IMR-90 (cell line): Measurements from ENCODE around the gene ITGA6. TPM values are rescaled to one million over a fixed set of nuclear protein-coding genes. Genes with fewer than 3 reads are reported as not detected.
A peak's percentile ranks its signal among the peaks of the same experiment; 100 is the strongest.

Source experiments
- ATAC-seq: fragments of 200-7000 bp; cut with Tn5 transposase; 2 replicates; pipeline ENCODE4 v1.9.1; 2020; ENCODE audit warnings: low read depth, mild to moderate bottlenecking, moderate library complexity
- BruUV-seq: library from RNA; stranded (reverse); fragments of 400-500 nt; replicated peaks from 2 replicates; lab custom pipeline; 2021; lab: Mats Ljungman, UMichigan
- CTCF ChIA-PET: fragments of 300-600 bp; formaldehyde crosslinking; extraction: SDS; loops from one replicate; lab custom pipeline; 2021; ENCODE audit warnings: antibody characterized with exemption; lab: Yijun Ruan, JAX
- POLR2A ChIA-PET: fragments of 300-600 bp; sonication (Branson Sonifier 250); formaldehyde crosslinking; loops from one replicate; lab custom pipeline; 2022; ENCODE audit warnings: antibody characterized with exemption; ENCODE audit not compliant: unreplicated experiment; lab: Charles Lee
- DNase-seq: peaks from one replicate; pipeline ENCODE4 v3.0.0; 2013
- H2AFZ ChIP-seq: replicated peaks from 2 replicates; pipeline ENCODE3; 2013; ENCODE audit warnings: low read length, mild to moderate bottlenecking; ENCODE audit not compliant: poor library complexity
- H2AK5ac ChIP-seq: 2 replicates; pipeline ENCODE4 v1.6.1; 2013; ENCODE audit warnings: low read depth, low read length, inconsistent platforms
- H2AK9ac ChIP-seq: replicated peaks from 2 replicates; pipeline ENCODE3; 2013; ENCODE audit warnings: mild to moderate bottlenecking, low read depth, low read length, moderate library complexity; ENCODE audit not compliant: poor library complexity
- H2BK120ac ChIP-seq: 2 replicates; pipeline ENCODE4 v1.6.1; 2013; ENCODE audit warnings: low read depth, low read length, inconsistent platforms
- H2BK15ac ChIP-seq: 3 replicates; pipeline ENCODE4 v1.6.1; 2013; ENCODE audit warnings: low read depth, low read length, inconsistent platforms
- H2BK20ac ChIP-seq: 2 replicates; pipeline ENCODE4 v1.6.1; 2013; ENCODE audit warnings: low read depth, mild to moderate bottlenecking, inconsistent platforms, low read length, moderate library complexity
- H2BK5ac ChIP-seq: 2 replicates; pipeline ENCODE4 v1.6.1; 2013; ENCODE audit warnings: mild to moderate bottlenecking, low read depth, low read length, inconsistent platforms; ENCODE audit not compliant: poor library complexity, severe bottlenecking
- H3K14ac ChIP-seq: replicated peaks from 2 replicates; pipeline ENCODE4 v1.6.1; 2013; ENCODE audit warnings: low read depth, low read length, inconsistent platforms
- H3K18ac ChIP-seq: 2 replicates; pipeline ENCODE4 v1.6.1; 2013; ENCODE audit warnings: low read depth, low read length, control low read depth
- H3K23ac ChIP-seq: 2 replicates; pipeline ENCODE4 v1.6.1; 2013; ENCODE audit warnings: low read depth, low read length, inconsistent platforms
- H3K27ac ChIP-seq: 2 replicates; pipeline ENCODE4 v1.5.1; 2013; ENCODE audit warnings: mild to moderate bottlenecking, control low read depth, low read length; ENCODE audit not compliant: insufficient read depth
- H3K27me3 ChIP-seq: 2 replicates; pipeline ENCODE4 v1.6.1; 2013; ENCODE audit warnings: low read length; ENCODE audit not compliant: control insufficient read depth, insufficient read depth
- H3K36me3 ChIP-seq: 2 replicates; pipeline ENCODE4 v1.6.1; 2013; ENCODE audit warnings: low read length, mixed read lengths; ENCODE audit not compliant: control insufficient read depth, insufficient read depth
- H3K4ac ChIP-seq: 2 replicates; pipeline ENCODE4 v1.6.1; 2013; ENCODE audit warnings: low read depth, low read length, inconsistent platforms
- H3K4me1 ChIP-seq: 2 replicates; pipeline ENCODE4 v1.6.1; 2013; ENCODE audit warnings: low read length, mixed read lengths; ENCODE audit not compliant: control insufficient read depth, insufficient read depth
- H3K4me2 ChIP-seq: 2 replicates; pipeline ENCODE4 v1.6.1; 2013; ENCODE audit warnings: low read depth, mild to moderate bottlenecking, control low read depth, low read length, moderate library complexity
- H3K4me3 ChIP-seq: 2 replicates; pipeline ENCODE4 v1.5.1; 2013; ENCODE audit warnings: low read depth, mild to moderate bottlenecking, control low read depth, low read length, moderate library complexity; ENCODE audit not compliant: insufficient read depth
- H3K56ac ChIP-seq: 2 replicates; pipeline ENCODE4 v1.6.1; 2013; ENCODE audit warnings: low read length, inconsistent platforms; ENCODE audit not compliant: insufficient read depth; ENCODE audit errors: extremely low read depth
- H3K79me1 ChIP-seq, 2 experiments: 2 replicates each; pipeline ENCODE4 v1.6.1; 2013; ENCODE audit warnings: low read length in 2 of 2, inconsistent platforms in 1 of 2, low read depth in 1 of 2
- H3K9ac ChIP-seq: 2 replicates; pipeline ENCODE4 v1.6.1; 2013; ENCODE audit warnings: low read depth, low read length, control low read depth
- H3K9me1 ChIP-seq: 2 replicates; pipeline ENCODE4 v1.6.1; 2013; ENCODE audit warnings: low read length, inconsistent platforms; ENCODE audit not compliant: insufficient read depth
- H3K9me3 ChIP-seq: 2 replicates; pipeline ENCODE4 v1.6.1; 2013; ENCODE audit warnings: low read length; ENCODE audit not compliant: control insufficient read depth, insufficient read depth
- H4K20me1 ChIP-seq: 2 replicates; pipeline ENCODE4 v1.6.1; 2013; ENCODE audit warnings: low read length, inconsistent platforms; ENCODE audit not compliant: insufficient read depth
- H4K5ac ChIP-seq: 2 replicates; pipeline ENCODE4 v1.6.1; 2013; ENCODE audit warnings: mild to moderate bottlenecking, low read depth, low read length, control low read depth
- H4K8ac ChIP-seq, 2 experiments: 2 replicates each; pipeline ENCODE4 v1.6.1; 2013; ENCODE audit warnings: low read depth in 2 of 2, low read length in 2 of 2, control low read depth in 1 of 2, inconsistent platforms in 1 of 2
- H4K91ac ChIP-seq: 2 replicates; pipeline ENCODE4 v1.6.1; 2013; ENCODE audit warnings: low read depth, low read length, inconsistent platforms; ENCODE audit not compliant: insufficient read depth
- BHLHE40 ChIP-seq: fragments of 150-350 bp; IDR thresholded peaks from 2 replicates; pipeline ENCODE4 v1.6.1; 2016; ENCODE audit warnings: mild to moderate bottlenecking, low read depth, low read length
- CHD1 ChIP-seq: IDR thresholded peaks from 2 replicates; pipeline ENCODE4 v1.6.1; 2012; ENCODE audit warnings: low read depth, low read length, improper control_type of control experiment
- MXI1 ChIP-seq: IDR thresholded peaks from 2 replicates; pipeline ENCODE4 v1.6.1; 2012; ENCODE audit warnings: low read depth, mild to moderate bottlenecking, low read length, moderate library complexity, borderline replicate concordance
- WGBS, 2 experiments: methylation state at CpG; one replicate each; pipeline versions ENCODE4 v1.1.5 to v1.1.7; 2013; ENCODE audit warnings: missing lambda C conversion rate in 2 of 2; ENCODE audit not compliant: insufficient read length in 1 of 2; ENCODE audit errors: extremely low coverage in 2 of 2; 5-methylcytosine and 5-hydroxymethylcytosine counted together
- dilution Hi-C: fragments of 300-500 bp; cut with HindIII; formaldehyde crosslinking; loops from one replicate; pipeline ENCODE4 v1.14.3; 2018; ENCODE audit warnings: low sequenced_read_pairs; ENCODE audit not compliant: unreplicated experiment
- in situ Hi-C: fragments of 300-500 bp; cut with MboI; formaldehyde crosslinking; loops from 3 replicates; pipeline ENCODE4 v1.14.3; 2019; ENCODE audit warnings: low sequenced_read_pairs, inconsistent platforms, mixed read lengths
- intact Hi-C: fragments of 100-400 bp; cut with micrococcal nuclease; formaldehyde crosslinking; loops from 2 replicates; pipeline ENCODE4 v1.10.0; 2022
- polyA plus RNA-seq, 3 experiments: library from polyadenylated mRNA; depleted of rRNA; stranded (reverse); fragments of >200 nt; gene quantifications; 2 replicates each; pipeline ENCODE4 v1.2.3, GENCODE V29; 2012; ENCODE audit warnings: low replicate concordance in 1 of 3
- total RNA-seq: library from RNA; depleted of rRNA; stranded (reverse); fragments of >200 nt; gene quantifications from 2 replicates; pipeline ENCODE4 v1.2.3, GENCODE V29; 2012

The ITGA6 gene
- total and polyA plus RNA-seq, 2 of the 4 experiments (the other 2 are of a cell fraction) = 12.5 to 43.9 TPM

GRCh38 chr2:172381275-172382027, 45.9 kb upstream of the ITGA6 start:
- no peak for ATAC-seq
- Histone ChIP-seq H3K23ac (no peak overlapping the region), H3K36me3 (no peaks in the 10 kb centered on the region), H4K8ac (no peak overlapping the region), H3K9ac (no peak overlapping the region), H2AFZ (peak overlapping the region; percentile 27), H3K27ac (no peak overlapping the region), H2BK120ac (no peak overlapping the region), H3K4me3 (no peak overlapping the region), H3K27me3 (no peaks in the 10 kb centered on the region), H3K18ac (no peak overlapping the region), H2AK5ac (no peak overlapping the region), H2AK9ac (no peak overlapping the region), H3K4me2 (no peak overlapping the region), H3K4me1 (no peaks in the 10 kb centered on the region; the same call in 1 of the 2 replicates), H3K9me3 (no peaks in the 10 kb centered on the region), H4K20me1 (no peaks in the 10 kb centered on the region), H3K9me1 (no peaks in the 10 kb centered on the region), H4K91ac (no peak overlapping the region), H3K4ac (no peak overlapping the region), H3K79me1 (no peaks in the 10 kb centered on the region), H3K14ac (no peak overlapping the region), H2BK15ac (no peak overlapping the region), H3K56ac (no peak overlapping the region), H2BK20ac (no peak overlapping the region), H2BK5ac (no peak overlapping the region), H4K5ac (no peak overlapping the region)
- BruUV-seq = no TSS peak
- 83% methylated on average over 1 of the region's 3 CpGs; no CpG with 5 or more reads in 1 of the 2 experiments for WGBS, 2 experiments
- ChIA-PET POLR2A (no interaction called here), CTCF (no interaction called here)
- dilution Hi-C loops = no loop called here
- intact Hi-C loops = no loop called here
- in situ Hi-C loops = no loop called here
- DNase-seq = no peak
- TF ChIP-seq MXI1 = no peak
- no peak for TF ChIP-seq BHLHE40
- TF ChIP-seq CHD1 = no peak
